OCI-LY7 (cell line): ENCODE data around the gene HELB. TPM values are rescaled to one million over a fixed set of nuclear protein-coding genes. Genes with fewer than 3 reads are reported as not detected.

Experiments used
- BruUV-seq: library from RNA; stranded (reverse); fragments of 400-500 nt; replicated peaks from 2 replicates; lab custom pipeline; 2021; lab: Mats Ljungman, UMichigan
- CTCF ChIA-PET: fragments of 300-600 bp; sonication (Branson Sonifier 250); formaldehyde crosslinking; loops from one replicate; lab custom pipeline; 2022; ENCODE audit warnings: antibody characterized with exemption; ENCODE audit not compliant: unreplicated experiment; lab: Charles Lee
- POLR2A ChIA-PET: fragments of 300-600 bp; sonication (Branson Sonifier 250); formaldehyde crosslinking; loops from one replicate; lab custom pipeline; 2022; ENCODE audit warnings: antibody characterized with exemption; lab: Charles Lee
- DNase-seq: peaks from one replicate; pipeline ENCODE4 v3.0.0-alpha.2; 2015; ENCODE audit warnings: low spot score
- H2AFZ ChIP-seq: fragments of 200-600 bp; sonication (generic), shearing (Covaris generic); 2 replicates; pipeline ENCODE4 v1.6.1; 2014; ENCODE audit warnings: mild to moderate bottlenecking, antibody characterized with exemption, low read length, moderate library complexity
- H3K27ac ChIP-seq: fragments of 200-600 bp; sonication (generic); 2 replicates; pipeline ENCODE4 v1.5.1; 2014; ENCODE audit warnings: mixed run types, low read depth, mild to moderate bottlenecking, moderate library complexity, low read length, inconsistent platforms; ENCODE audit not compliant: poor library complexity, severe bottlenecking
- H3K36me3 ChIP-seq: fragments of 200-600 bp; sonication (generic); 2 replicates; pipeline ENCODE4 v1.6.1; 2014; ENCODE audit warnings: mild to moderate bottlenecking, antibody characterized with exemption, low read length, moderate library complexity, mixed read lengths; ENCODE audit not compliant: insufficient read depth
- H3K4me1 ChIP-seq: fragments of 200-600 bp; sonication (generic); 2 replicates; pipeline ENCODE4 v1.5.1; 2014; ENCODE audit warnings: mild to moderate bottlenecking, low read length; ENCODE audit not compliant: insufficient read depth, poor library complexity, severe bottlenecking
- H3K4me2 ChIP-seq: fragments of 200-600 bp; sonication (generic); 2 replicates; pipeline ENCODE4 v1.6.1; 2014; ENCODE audit warnings: mild to moderate bottlenecking, low read length
- H3K4me3 ChIP-seq: fragments of 200-600 bp; sonication (generic); 2 replicates; pipeline ENCODE4 v1.5.1; 2014; ENCODE audit warnings: mild to moderate bottlenecking, low read depth, low read length; ENCODE audit not compliant: poor library complexity, severe bottlenecking
- H3K79me2 ChIP-seq: fragments of 200-600 bp; sonication (generic); 2 replicates; pipeline ENCODE4 v1.6.1; 2016; ENCODE audit warnings: low read depth, mild to moderate bottlenecking, low read length, moderate library complexity, mixed read lengths; ENCODE audit not compliant: insufficient read depth
- H3K9me2 ChIP-seq: fragments of 200-600 bp; sonication (generic); 2 replicates; pipeline ENCODE4 v1.6.1; 2016; ENCODE audit warnings: mild to moderate bottlenecking, low read length, mixed read lengths; ENCODE audit not compliant: insufficient read depth
- H3K9me3 ChIP-seq: fragments of 200-600 bp; sonication (generic); 2 replicates; pipeline ENCODE4 v1.6.1; 2014; ENCODE audit warnings: mild to moderate bottlenecking, mixed run types, low read length, mixed read lengths
- H4K20me1 ChIP-seq: fragments of 200-600 bp; sonication (generic); 2 replicates; pipeline ENCODE4 v1.6.1; 2014; ENCODE audit warnings: mild to moderate bottlenecking, antibody characterized with exemption, low read length, moderate library complexity, mixed read lengths; ENCODE audit not compliant: insufficient read depth
- EZH2phosphoT487 ChIP-seq: fragments of 200-600 bp; sonication (generic); IDR thresholded peaks from 2 replicates; pipeline ENCODE4 v1.6.1; 2018; ENCODE audit warnings: low read depth, borderline replicate concordance, mild to moderate bottlenecking, mixed run types, antibody characterized with exemption, low read length, moderate library complexity, mixed read lengths
- intact Hi-C: fragments of 100-400 bp; cut with micrococcal nuclease; formaldehyde crosslinking; loops from one replicate; pipeline ENCODE4 v1.10.0; 2022; ENCODE audit not compliant: unreplicated experiment
- total RNA-seq, 2 experiments: library from RNA; depleted of rRNA in 1 of 2; stranded (reverse); fragments of >200 nt in 1 of 2; shearing (Covaris generic) in 1 of 2; gene quantifications; 2 replicates each; pipeline ENCODE4 v1.2.3, GENCODE V29; 2014 to 2022
- TF ChIP-seq, protein P1 (sequence below): fragments of 200-600 bp; sonication (generic); conservative IDR thresholded peaks from 2 replicates; pipeline ENCODE4 v1.5.1; 2014; ENCODE audit warnings: mild to moderate bottlenecking, antibody characterized with exemption, low read length, moderate library complexity, mixed read lengths

HELB gene
- total RNA-seq, 2 experiments from 2014 or later = 6.0 to 7.5 TPM

GRCh38 chr12:66351301-66351700, 49.0 kb downstream of the HELB start:
- Histone ChIP-seq H3K36me3 (no peaks in the 10 kb centered on the region), H4K20me1 (no peaks in the 10 kb centered on the region), H3K9me3 (no peaks in the 10 kb centered on the region), H3K9me2 (no peaks in the 10 kb centered on the region), H3K79me2 (no peaks in the 10 kb centered on the region), H3K4me1 (no peaks in the 10 kb centered on the region), H2AFZ (no peak overlapping the region), H3K4me2 (no peak overlapping the region), H3K27ac (no peak overlapping the region), H3K4me3 (no peak overlapping the region)
- intact Hi-C loops = no loop called here
- POLR2A ChIA-PET = interaction anchor here (0.6 to 0.7 kb wide), 3 partner anchors 12 to 310 kb away, joined by 3 to 7 read pairs (median 4); no protein-coding TSS in a partner anchor
- DNase-seq = no peak
- no TSS peak for BruUV-seq
- CTCF ChIA-PET = no interaction called here
- TF ChIP-seq, protein P1, sequence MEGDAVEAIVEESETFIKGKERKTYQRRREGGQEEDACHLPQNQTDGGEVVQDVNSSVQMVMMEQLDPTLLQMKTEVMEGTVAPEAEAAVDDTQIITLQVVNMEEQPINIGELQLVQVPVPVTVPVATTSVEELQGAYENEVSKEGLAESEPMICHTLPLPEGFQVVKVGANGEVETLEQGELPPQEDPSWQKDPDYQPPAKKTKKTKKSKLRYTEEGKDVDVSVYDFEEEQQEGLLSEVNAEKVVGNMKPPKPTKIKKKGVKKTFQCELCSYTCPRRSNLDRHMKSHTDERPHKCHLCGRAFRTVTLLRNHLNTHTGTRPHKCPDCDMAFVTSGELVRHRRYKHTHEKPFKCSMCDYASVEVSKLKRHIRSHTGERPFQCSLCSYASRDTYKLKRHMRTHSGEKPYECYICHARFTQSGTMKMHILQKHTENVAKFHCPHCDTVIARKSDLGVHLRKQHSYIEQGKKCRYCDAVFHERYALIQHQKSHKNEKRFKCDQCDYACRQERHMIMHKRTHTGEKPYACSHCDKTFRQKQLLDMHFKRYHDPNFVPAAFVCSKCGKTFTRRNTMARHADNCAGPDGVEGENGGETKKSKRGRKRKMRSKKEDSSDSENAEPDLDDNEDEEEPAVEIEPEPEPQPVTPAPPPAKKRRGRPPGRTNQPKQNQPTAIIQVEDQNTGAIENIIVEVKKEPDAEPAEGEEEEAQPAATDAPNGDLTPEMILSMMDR = no peak
- TF ChIP-seq EZH2phosphoT487 = no peak

GRCh38 chr12:66352197-66352596, 49.9 kb downstream of the HELB start:
- CTCF ChIA-PET = interaction anchor here (1.4 kb wide), 1 partner anchor 341 kb away, joined by 3 read pairs; no protein-coding TSS in a partner anchor
- BruUV-seq = no TSS peak
- peak; percentile 67 for DNase-seq

DNA sequence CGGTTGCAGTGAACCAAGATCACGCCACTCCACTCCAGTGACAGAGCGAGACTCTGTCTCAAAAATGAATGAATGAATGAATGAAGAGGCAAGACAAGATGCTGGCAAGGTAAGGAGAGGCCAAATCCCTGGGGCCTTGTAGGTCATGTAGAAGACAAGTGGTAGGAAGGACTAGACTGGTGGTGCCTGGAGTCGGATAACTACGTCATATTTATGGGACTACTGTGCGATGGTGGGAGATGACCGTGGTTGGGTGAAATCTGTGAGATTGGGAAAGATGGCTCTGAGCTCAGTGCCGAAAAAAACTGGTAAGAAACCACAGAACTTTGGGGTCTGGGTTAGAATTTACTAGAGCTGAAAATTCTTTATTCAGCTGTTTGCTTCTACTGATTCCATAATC, 50.6 kb downstream of the HELB start:
- DNase-seq = no peak
- TF ChIP-seq EZH2phosphoT487 = no peak
- TF ChIP-seq, protein P1 = no peak
- Histone ChIP-seq H3K36me3 (no peaks in the 10 kb centered on the region), H3K79me2 (no peaks in the 10 kb centered on the region), H3K4me3 (no peak overlapping the region), H3K4me1 (no peaks in the 10 kb centered on the region), H3K27ac (no peak overlapping the region), H3K9me3 (no peaks in the 10 kb centered on the region), H2AFZ (no peak overlapping the region), H3K4me2 (no peak overlapping the region), H3K9me2 (no peaks in the 10 kb centered on the region), H4K20me1 (no peaks in the 10 kb centered on the region)
- intact Hi-C loops = loop anchor here (1.0 to 2.0 kb wide), 5 partner anchors 56 to 508 kb away; no protein-coding TSS in a partner anchor
- no TSS peak for BruUV-seq
- POLR2A ChIA-PET = no interaction called here
- CTCF ChIA-PET = interaction anchor here (1.4 kb wide), 1 partner anchor 340 kb away, joined by 3 read pairs; no protein-coding TSS in a partner anchor

More at GRCh38 chr12:66352197-66352596, 49.9 kb downstream of the HELB start:
- Histone ChIP-seq H2AFZ (no peak overlapping the region), H3K79me2 (no peaks in the 10 kb centered on the region), H3K36me3 (no peaks in the 10 kb centered on the region), H3K9me3 (no peaks in the 10 kb centered on the region), H3K4me3 (no peak overlapping the region), H3K4me1 (no peaks in the 10 kb centered on the region), H3K9me2 (no peaks in the 10 kb centered on the region), H4K20me1 (no peaks in the 10 kb centered on the region), H3K4me2 (no peak overlapping the region), H3K27ac (no peak overlapping the region)
- POLR2A ChIA-PET = interaction anchor here (0.6 kb wide), 1 partner anchor 27 kb away, joined by 5 read pairs; no protein-coding TSS in a partner anchor
- no peak for TF ChIP-seq EZH2phosphoT487
- TF ChIP-seq, protein P1 = peak; percentile 70
- intact Hi-C loops = loop anchor here (1.0 to 2.0 kb wide), 5 partner anchors 57 to 509 kb away; no protein-coding TSS in a partner anchor
